HUES48 (cell line): ENCODE results near the gene MEGF11.

Experiments
- H3K27ac ChIP-seq: one replicate; pipeline ENCODE4 v1.7.0; 2013; ENCODE audit warnings: low read depth, low read length, inconsistent platforms
- H3K27me3 ChIP-seq: 2 replicates; pipeline ENCODE4 v1.6.1; 2013; ENCODE audit warnings: mild to moderate bottlenecking, low read length; ENCODE audit not compliant: control insufficient read depth, insufficient read depth
- H3K36me3 ChIP-seq: 2 replicates; pipeline ENCODE4 v1.6.1; 2013; ENCODE audit warnings: low read length; ENCODE audit not compliant: control insufficient read depth, insufficient read depth
- H3K4me1 ChIP-seq: 2 replicates; pipeline ENCODE4 v1.6.1; 2013; ENCODE audit warnings: mild to moderate bottlenecking, low read length; ENCODE audit not compliant: control insufficient read depth, insufficient read depth
- H3K4me3 ChIP-seq: 2 replicates; pipeline ENCODE4 v1.5.1; 2013; ENCODE audit warnings: mild to moderate bottlenecking, low read depth, low read length
- H3K9ac ChIP-seq: 2 replicates; pipeline ENCODE4 v1.6.1; 2013; ENCODE audit warnings: mild to moderate bottlenecking, low read depth, low read length, moderate library complexity
- H3K9me3 ChIP-seq: 2 replicates; pipeline ENCODE4 v1.6.1; 2013; ENCODE audit warnings: low read length; ENCODE audit not compliant: control insufficient read depth, insufficient read depth

Gene MEGF11

GRCh38 chr15:66040211-66040892, 213.2 kb downstream of the MEGF11 start:
- no peak overlapping the region for H3K9ac ChIP-seq
- H3K9me3 ChIP-seq, result no peaks in the 10 kb centered on the region
- H3K27ac ChIP-seq, result no peak overlapping the region
- peaks cover 37% of the 10 kb centered on the region for H3K4me1 ChIP-seq
- no peaks in the 10 kb centered on the region; the same call in 1 of the 2 replicates for H3K27me3 ChIP-seq
- H3K4me3 ChIP-seq, result no peak overlapping the region
- no peaks in the 10 kb centered on the region for H3K36me3 ChIP-seq

- H3K27ac ChIP-seq, result no peak overlapping the region
- no peak overlapping the region for H3K9ac ChIP-seq
- H3K36me3 ChIP-seq, result no peaks in the 10 kb centered on the region
- no peak overlapping the region for H3K4me3 ChIP-seq
- H3K4me1 ChIP-seq, result peaks cover 37% of the 10 kb centered on the region
- no peaks in the 10 kb centered on the region; the same call in 1 of the 2 replicates for H3K27me3 ChIP-seq
- no peaks in the 10 kb centered on the region for H3K9me3 ChIP-seq
These were observed 214.3 kb downstream of the MEGF11 start for GRCh38 chr15:66039117-66039871.

- Histone ChIP-seq H3K27ac (no peak overlapping the region), H3K4me1 (peaks cover 37% of the 10 kb centered on the region), H3K4me3 (no peak overlapping the region), H3K36me3 (no peaks in the 10 kb centered on the region), H3K9ac (no peak overlapping the region), H3K9me3 (no peaks in the 10 kb centered on the region; the same call in 1 of the 2 replicates), H3K27me3 (no peaks in the 10 kb centered on the region; the same call in 1 of the 2 replicates)
These were observed 215.0 kb downstream of the MEGF11 start for GRCh38 chr15:66038387-66039116.

DNA sequence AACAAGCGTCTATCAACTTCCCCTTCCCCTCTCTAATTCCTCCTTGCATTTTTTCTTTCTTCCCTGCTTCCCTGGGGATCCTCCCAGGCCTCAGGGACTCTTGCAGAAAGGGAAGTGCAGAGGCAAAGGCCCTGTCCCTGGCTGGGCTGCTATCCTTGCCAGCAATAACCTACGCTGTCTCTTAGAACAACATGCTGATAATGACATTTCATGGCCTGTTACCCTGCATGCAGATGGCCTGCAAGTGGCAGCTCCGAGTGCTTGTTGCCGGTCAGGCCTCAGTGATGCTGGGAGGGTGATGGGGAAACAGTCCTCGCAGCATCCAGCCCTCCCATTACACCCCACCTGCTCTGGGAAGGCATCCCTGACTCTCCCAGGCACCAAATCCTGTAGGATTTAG, 216.7 kb downstream of the MEGF11 start:
- Histone ChIP-seq H3K27me3 (no peaks in the 10 kb centered on the region; the same call in 1 of the 2 replicates), H3K9ac (no peak overlapping the region), H3K4me1 (peaks cover 27% of the 10 kb centered on the region), H3K36me3 (no peaks in the 10 kb centered on the region), H3K4me3 (no peak overlapping the region), H3K27ac (no peak overlapping the region), H3K9me3 (peaks cover 6% of the 10 kb centered on the region; the same call in 1 of the 2 replicates)

GRCh38 chr15:66035901-66036300, 217.6 kb downstream of the MEGF11 start:
- no peaks in the 10 kb centered on the region; the same call in 1 of the 2 replicates for H3K27me3 ChIP-seq
- H3K27ac ChIP-seq, result no peak overlapping the region
- no peak overlapping the region for H3K9ac ChIP-seq
- H3K36me3 ChIP-seq, result no peaks in the 10 kb centered on the region
- H3K4me3 ChIP-seq, result no peak overlapping the region
- H3K9me3 ChIP-seq, result peaks cover 6% of the 10 kb centered on the region; the same call in 1 of the 2 replicates
- H3K4me1 ChIP-seq, result peaks cover 18% of the 10 kb centered on the region

DNA sequence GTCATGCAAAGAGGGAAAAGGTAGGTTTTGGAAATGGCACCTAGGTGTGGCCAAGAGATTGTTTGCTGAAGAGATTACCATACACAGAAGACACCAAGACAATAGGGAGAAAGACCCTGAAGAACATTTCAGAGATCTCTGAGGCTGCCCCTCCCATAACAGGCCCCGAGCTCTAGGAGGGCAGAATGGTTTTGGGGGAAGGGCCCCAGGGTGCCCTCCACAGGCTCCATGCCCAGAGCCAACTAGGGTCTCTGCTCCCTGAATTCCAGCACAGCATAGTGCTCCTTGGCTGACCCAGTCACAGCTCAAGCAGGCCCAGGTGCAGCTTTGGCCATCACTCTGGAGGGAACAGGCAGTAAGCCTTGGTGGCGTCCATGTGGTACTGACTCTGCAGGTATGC, 220.4 kb downstream of the MEGF11 start:
- Histone ChIP-seq H3K27me3 (no peaks in the 10 kb centered on the region; the same call in 1 of the 2 replicates), H3K4me3 (no peak overlapping the region), H3K9ac (no peak overlapping the region), H3K36me3 (no peaks in the 10 kb centered on the region), H3K4me1 (peaks cover 10% of the 10 kb centered on the region), H3K27ac (no peak overlapping the region), H3K9me3 (peaks cover 6% of the 10 kb centered on the region; the same call in 1 of the 2 replicates)

DNA sequence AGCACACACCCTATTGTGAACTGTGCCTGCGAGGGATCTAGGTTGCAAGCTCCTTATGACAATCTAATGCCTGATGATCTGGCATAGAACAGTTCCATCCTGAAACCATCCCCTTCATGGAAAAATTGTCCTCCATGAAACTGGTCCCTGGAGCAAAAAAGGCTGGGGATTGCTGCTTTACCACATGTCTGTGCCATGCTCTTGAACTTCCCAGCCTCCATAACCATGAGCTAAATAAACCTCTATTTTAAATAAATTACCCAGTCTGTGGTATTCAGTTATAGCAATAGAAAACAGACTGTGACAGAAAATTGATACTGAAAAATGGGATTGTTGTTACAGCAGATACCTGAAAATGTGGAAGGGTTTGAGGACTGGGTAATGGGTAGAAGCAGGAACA, 221.5 kb downstream of the MEGF11 start:
- Histone ChIP-seq H3K4me3 (no peak overlapping the region), H3K36me3 (no peaks in the 10 kb centered on the region), H3K27me3 (no peaks in the 10 kb centered on the region; the same call in 1 of the 2 replicates), H3K9ac (no peak overlapping the region), H3K27ac (no peak overlapping the region), H3K4me1 (peaks cover 17% of the 10 kb centered on the region), H3K9me3 (peaks cover 6% of the 10 kb centered on the region; the same call in 1 of the 2 replicates)

- H3K27me3 ChIP-seq, result no peaks in the 10 kb centered on the region
- no peaks in the 10 kb centered on the region for H3K36me3 ChIP-seq
- no peak overlapping the region for H3K4me3 ChIP-seq
- peaks cover 23% of the 10 kb centered on the region for H3K4me1 ChIP-seq
- no peak overlapping the region for H3K27ac ChIP-seq
- H3K9me3 ChIP-seq, result peaks cover 6% of the 10 kb centered on the region; the same call in 1 of the 2 replicates
- H3K9ac ChIP-seq, result no peak overlapping the region
These were observed 222.9 kb downstream of the MEGF11 start for GRCh38 chr15:66030650-66031049.

GRCh38 chr15:66029650-66030049, 223.9 kb downstream of the MEGF11 start:
- no peak overlapping the region for H3K27ac ChIP-seq
- no peak overlapping the region for H3K4me3 ChIP-seq
- H3K36me3 ChIP-seq, result no peaks in the 10 kb centered on the region
- H3K9me3 ChIP-seq, result peaks cover 6% of the 10 kb centered on the region; the same call in 1 of the 2 replicates
- H3K9ac ChIP-seq, result no peak overlapping the region
- no peaks in the 10 kb centered on the region for H3K27me3 ChIP-seq
- peaks cover 31% of the 10 kb centered on the region for H3K4me1 ChIP-seq

DNA sequence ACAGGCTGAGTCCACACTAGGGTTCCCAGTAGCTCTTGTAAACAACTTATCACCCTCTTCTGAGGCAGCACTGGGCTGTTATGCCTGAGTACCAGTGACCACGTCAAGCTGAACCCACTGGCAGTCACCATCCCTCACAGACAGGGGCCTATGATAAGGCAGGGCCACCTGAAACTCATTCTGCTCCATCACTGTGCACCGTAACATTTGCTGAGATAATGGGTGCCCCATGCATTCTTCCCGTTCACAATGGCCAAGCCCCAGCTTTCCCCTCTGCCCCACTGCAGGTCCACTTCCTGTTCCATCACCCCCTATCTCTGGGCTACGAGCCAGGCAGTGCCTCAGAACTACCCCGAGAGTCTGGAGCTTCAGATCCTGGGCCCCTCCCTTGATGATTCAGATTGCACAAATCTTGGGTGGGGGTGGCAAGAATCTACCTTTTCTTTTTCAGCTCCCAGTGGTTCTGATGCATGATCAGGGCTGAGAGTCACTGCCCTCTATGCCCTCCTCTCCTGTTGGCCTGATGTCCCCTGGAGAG, 226.2 kb downstream of the MEGF11 start:
- Histone ChIP-seq H3K4me3 (no peak overlapping the region), H3K27me3 (0 out of 2 replicates have a peak, but pooled peaks cover 3% of the 10 kb centered on the region), H3K9me3 (peaks cover 4% of the 10 kb centered on the region; the same call in 1 of the 2 replicates), H3K36me3 (no peaks in the 10 kb centered on the region), H3K9ac (no peak overlapping the region), H3K27ac (no peak overlapping the region), H3K4me1 (peaks cover 45% of the 10 kb centered on the region)
